HL-60/S4 (cell line): ENCODE results near the gene ANKS1B.
"Not testable (repeated sequence)": the region's sequence is repeated elsewhere in the genome, so short reads cannot be mapped to it uniquely, and the experiment has no call there.

Experiments
- in situ Hi-C: fragments of 300-500 bp; cut with MboI; formaldehyde crosslinking; loops from 2 replicates; pipeline ENCODE4 v1.14.3; 2022; ENCODE audit warnings: low sequenced_read_pairs

The ANKS1B gene

GRCh38 chr12:99035803-99036202 is 948.9 kb downstream of the ANKS1B start:
- in situ Hi-C loops = no loop called here

DNA sequence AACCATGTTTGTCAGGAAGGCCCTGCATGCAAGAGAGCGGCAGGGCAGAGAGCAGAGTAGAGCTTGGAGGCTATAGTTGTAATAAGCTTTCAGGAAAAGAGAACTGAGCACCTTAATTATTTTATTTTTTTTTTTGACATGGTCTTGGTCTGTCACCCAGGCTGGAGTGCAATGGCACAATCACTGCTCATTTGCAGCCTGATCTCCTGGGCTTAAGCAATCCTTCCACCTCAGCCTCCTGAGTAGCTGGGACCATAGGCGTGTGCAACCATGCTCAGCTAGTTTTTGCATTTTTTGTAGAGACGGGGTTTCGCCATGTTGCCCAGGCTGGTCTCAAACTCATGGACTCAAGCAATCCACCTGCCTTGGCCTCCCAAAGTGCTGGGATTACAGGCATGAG is 950.5 kb downstream of the ANKS1B start:
- in situ Hi-C loops = not testable (repeated sequence)

GRCh38 chr12:99029511-99030271 is 955.0 kb downstream of the ANKS1B start:
- in situ Hi-C loops = no loop called here

DNA sequence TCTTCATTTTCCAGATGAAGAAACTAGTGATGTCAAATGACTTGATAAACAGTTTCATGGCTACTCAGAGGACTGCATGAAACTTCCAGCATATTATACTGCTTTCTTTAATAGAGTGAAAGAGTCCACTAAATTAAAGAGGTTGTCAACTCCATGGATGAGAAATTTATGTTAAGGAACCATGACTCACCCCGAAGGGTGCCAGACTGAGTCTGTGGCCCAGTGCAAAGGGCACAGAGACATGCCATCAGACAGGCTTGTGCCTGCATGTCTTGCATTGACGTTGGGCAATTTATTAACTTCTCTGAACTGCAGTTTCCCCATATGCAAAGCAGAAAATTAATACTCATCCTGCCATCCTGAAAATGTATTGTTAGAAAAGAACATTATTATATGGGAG is 957.3 kb downstream of the ANKS1B start:
- in situ Hi-C loops = no loop called here

- in situ Hi-C loops = no loop called here
These were observed 957.7 kb downstream of the ANKS1B start for GRCh38 chr12:99027055-99027393.

- in situ Hi-C loops = no loop called here
These were observed 958.2 kb downstream of the ANKS1B start for GRCh38 chr12:99026332-99027054.

DNA sequence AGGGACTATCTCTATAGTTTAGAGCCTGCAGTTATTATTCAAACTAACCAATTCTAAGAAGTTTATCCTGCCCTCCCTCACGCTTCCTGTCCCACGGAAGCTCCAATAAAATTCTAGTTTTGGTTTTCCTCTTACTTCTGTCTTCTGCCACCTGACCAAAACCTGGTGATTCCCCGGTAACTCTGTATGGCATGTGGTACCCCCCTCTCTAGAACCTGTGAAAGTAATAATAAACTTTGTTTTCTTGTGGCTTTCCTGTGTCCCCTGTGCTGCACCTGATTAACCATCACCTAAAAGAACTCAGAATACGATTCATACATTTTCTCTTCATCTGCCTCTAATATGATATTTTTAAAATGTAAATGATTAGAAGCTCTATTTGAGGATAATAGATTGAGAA is 959.9 kb downstream of the ANKS1B start:
- in situ Hi-C loops = no loop called here

GRCh38 chr12:99024191-99024590 is 960.5 kb downstream of the ANKS1B start:
- in situ Hi-C loops = no loop called here

- in situ Hi-C loops = no loop called here
These were observed 963.9 kb downstream of the ANKS1B start for GRCh38 chr12:99020871-99021270.

DNA sequence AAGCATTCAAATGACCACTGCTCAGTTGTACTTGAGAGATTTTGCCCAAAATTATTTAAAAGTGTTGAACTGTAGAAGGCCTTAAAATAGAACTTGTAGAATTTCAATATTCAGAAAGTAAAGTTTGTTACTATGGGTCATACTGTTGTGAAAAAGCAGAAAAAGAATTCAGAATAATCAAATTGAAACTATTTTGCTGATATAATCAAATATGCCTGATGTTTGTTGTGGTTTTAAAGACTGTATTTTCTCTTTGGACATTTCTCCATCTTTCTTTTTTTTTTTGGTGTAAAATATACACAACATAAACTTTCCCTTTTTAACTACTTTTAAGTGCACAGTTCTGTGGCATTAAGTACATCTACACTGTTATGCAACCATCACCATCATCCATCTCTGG is 964.9 kb downstream of the ANKS1B start:
- in situ Hi-C loops = no loop called here

GRCh38 chr12:99017971-99018370 is 966.8 kb downstream of the ANKS1B start:
- in situ Hi-C loops = no loop called here

- in situ Hi-C loops = no loop called here
These were observed 975.0 kb downstream of the ANKS1B start for GRCh38 chr12:99009654-99010296.

DNA sequence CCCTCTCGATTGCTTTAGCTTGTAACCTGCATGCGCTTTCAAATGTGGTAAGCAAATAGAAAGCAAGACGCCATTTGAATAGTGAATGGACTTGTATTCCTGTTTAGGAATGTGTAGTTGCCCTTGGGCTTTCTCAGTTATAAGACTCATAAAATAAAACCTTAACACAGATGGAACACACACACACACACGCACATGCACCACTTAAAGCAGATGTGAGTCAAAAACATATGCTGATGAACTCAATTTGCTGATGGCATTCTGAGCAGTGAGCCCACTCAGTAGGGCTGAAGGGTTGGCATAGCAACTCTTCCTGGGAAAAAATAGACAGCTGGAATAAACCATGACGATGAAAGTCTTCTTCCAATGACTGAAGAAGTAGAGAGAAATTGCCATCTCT is 979.1 kb downstream of the ANKS1B start:
- in situ Hi-C loops = no loop called here

DNA sequence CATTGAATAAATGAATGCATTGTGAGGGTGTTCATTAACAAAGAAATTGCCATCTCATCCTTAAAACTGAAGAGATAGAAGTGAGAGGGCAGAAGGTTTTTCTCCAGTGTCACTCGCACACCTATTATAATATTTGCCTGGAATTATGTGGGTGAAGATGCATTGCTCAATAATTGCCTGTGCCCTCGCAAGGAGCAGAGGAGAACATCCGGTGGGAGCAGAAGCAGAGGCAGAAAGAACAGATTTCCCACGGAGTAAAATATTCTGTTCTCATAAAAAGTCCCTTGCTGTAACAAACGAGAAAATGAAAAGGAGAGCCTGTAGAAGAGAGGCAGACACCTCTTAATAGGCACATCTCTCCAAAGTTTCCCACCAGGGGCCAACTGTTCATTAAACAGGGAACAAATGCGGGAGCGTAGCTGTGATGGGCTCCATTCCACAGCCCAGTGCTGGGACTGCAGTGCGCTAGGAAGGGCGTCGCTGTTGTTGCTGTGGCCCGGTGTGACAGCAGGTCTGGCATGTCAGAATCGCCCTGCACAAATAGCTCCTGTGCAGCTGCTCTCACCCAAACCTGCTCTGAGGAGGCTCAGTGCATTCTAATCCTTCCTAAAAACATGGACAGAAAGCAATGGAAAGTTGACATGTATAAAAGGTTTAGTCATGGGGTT is 979.8 kb downstream of the ANKS1B start:
- in situ Hi-C loops = no loop called here

DNA sequence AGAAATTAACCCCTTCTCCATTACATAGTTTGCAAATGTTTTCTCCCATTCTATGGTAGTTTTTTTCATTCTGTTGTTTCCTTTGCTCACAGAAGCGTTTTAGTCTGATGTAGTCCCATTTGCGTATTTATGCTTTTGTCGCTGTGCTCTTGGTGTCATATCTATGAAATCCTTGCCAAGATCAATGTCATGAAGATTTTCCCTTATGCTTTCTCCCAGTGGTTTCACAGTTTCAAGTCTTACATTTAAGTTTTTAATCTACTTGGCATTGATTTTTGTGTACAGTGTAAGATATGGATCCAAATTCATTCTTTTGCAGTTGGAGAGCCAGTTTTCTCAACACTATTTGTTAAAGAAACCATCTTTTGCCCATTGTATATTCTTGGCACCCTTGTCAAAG is 982.0 kb downstream of the ANKS1B start:
- in situ Hi-C loops = no loop called here

DNA sequence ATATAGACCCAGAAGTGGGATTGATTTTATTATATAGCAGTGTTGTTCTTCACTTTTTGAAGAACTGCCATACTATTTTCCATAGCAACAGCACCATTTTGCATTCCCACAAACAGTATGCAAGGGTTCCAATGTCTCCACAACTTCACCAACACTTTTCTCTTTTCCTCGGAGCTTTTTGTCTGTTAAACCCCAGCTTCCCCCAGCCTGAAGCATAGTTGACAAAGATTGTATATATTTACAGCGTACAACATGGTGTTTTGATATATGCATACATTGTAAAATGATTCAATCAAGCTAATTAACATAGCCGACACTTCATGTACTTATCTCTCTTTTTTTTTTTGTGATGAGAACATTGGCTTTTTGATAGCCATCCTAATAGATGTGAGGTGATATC is 982.6 kb downstream of the ANKS1B start:
- in situ Hi-C loops = no loop called here

GRCh38 chr12:98999559-98999958 is 985.2 kb downstream of the ANKS1B start:
- in situ Hi-C loops = loop anchor here (25.0 kb wide), 1 partner anchor 437 kb away; no protein-coding TSS in a partner anchor

DNA sequence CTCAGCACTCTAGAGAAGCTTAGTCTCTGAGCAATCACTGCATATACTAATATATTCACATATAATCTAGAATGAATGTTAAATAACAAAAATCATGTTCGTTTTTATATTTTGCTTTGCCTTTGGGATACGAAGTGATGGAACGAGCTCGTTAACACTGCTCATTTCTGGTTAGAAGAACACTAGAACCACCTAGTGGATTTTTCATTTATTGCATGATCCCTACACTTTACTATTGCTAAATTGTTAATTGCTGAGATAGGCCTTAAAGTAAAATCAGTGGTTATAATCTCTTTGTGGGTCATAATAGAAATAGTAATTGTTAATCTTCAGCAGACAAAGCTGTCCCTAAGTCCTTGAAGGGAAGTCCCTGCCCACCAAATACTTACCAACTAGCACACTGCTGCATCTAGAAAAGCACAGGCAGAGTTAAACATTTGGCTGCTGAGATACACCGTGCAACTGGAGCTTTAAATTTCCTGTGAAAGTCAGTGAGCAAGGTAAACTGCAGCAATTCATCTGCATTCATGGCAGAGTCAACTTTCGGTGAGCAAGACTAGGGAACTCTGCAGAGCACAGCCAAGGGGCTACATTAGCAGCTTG is 985.9 kb downstream of the ANKS1B start:
- in situ Hi-C loops = loop anchor here (25.0 kb wide), 1 partner anchor 436 kb away; no protein-coding TSS in a partner anchor

DNA sequence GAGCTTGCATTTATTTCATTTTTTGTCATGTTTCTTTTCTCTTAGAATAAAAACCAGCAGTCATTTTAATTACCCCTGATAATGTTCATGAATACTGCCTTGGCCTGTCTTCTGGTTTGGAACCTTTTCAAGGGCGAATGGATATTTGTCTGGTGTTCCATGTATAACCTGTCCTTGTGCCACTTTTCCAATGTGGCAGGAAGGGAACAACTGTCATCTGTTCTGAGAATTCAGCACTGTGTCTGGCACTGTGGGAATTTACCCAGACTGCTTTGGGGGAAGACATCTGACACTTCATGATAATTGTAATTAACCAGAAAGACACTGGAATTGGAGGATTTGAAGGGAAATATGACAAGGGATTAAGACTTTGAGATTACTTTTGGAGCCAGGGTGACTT is 986.8 kb downstream of the ANKS1B start:
- in situ Hi-C loops = loop anchor here (25.0 kb wide), 1 partner anchor 436 kb away; no protein-coding TSS in a partner anchor

DNA sequence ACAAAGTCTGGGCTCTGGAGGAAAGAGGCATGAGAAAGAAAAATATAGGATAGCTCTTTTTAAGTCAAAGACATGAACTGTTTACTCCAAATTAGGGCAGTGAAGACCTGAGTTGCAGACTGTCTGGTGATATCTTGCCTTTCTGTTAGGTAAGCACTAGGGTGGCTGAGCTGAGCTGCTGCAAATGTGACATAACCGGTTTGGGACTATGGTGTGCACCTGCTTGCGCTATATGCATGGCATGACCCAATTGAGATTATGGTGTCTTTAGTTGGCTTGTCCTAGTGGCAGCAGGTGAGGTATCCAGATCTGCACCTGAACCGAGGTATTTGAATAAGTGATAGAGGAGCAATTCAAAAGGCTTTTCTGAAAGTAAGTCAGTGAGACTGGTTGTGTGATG is 994.1 kb downstream of the ANKS1B start:
- in situ Hi-C loops = loop anchor here (25.0 kb wide), 1 partner anchor 428 kb away; no protein-coding TSS in a partner anchor

DNA sequence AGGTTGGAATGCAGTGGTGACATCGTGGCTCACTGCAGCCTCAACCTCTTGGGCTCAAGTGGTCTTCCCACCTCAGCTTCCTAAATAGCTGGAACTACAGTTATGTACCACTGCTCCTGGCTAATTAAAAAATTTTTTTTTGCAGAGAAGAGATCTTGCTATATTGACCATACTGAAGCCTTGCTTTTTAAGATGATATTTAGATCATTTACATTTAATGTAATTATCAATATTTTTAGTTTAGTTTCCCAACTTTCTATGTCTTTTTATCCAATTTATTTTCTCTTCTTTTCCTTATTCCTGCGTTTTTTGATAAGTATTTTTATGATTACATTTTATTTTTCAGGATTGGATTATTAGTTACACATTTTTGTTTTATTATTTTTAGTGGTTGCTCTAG is 999.6 kb downstream of the ANKS1B start:
- in situ Hi-C loops = loop anchor here (25.0 kb wide), 1 partner anchor 423 kb away; no protein-coding TSS in a partner anchor
